Spleen (tissue), 7 donors: ENCODE measurements around the gene SYNGR2.

Experiments
- POLR2AphosphoS5 ChIP-seq, 3 donors: sonication (generic); formaldehyde crosslinking; IDR thresholded peaks; one replicate each; pipeline ENCODE4 v1.5.1; 2017; ENCODE audit warnings: antibody characterized with exemption in 3 of 3
- TF ChIP-seq, protein P1 (sequence below), 11 experiments: fragments of 200-600 bp in 7 of 11; fragments of 450-650 bp in 4 of 11; sonication (generic) in 4 of 11; IDR thresholded peaks in 8 of 11; conservative IDR thresholded peaks in 3 of 11; 1 replicate in 7 of 11; 2 replicates in 4 of 11; pipeline versions ENCODE4 v1.4.0 to v1.8.0; 2016 to 2021; ENCODE audit warnings: antibody characterized with exemption in 11 of 11, inconsistent platforms in 4 of 11, mild to moderate bottlenecking in 1 of 11
- donor health status: DM: no; HTN: no; CAD: no; lungs with moderate emphysema.
- donor health status: DM: no; HTN: no; CAD: no.
- donor health status: DM: no; HTN: no; CAD: no.

GRCh38 chr17:78179372-78179771, 11.0 kb downstream of the SYNGR2 start:
- TF ChIP-seq, protein P1, sequence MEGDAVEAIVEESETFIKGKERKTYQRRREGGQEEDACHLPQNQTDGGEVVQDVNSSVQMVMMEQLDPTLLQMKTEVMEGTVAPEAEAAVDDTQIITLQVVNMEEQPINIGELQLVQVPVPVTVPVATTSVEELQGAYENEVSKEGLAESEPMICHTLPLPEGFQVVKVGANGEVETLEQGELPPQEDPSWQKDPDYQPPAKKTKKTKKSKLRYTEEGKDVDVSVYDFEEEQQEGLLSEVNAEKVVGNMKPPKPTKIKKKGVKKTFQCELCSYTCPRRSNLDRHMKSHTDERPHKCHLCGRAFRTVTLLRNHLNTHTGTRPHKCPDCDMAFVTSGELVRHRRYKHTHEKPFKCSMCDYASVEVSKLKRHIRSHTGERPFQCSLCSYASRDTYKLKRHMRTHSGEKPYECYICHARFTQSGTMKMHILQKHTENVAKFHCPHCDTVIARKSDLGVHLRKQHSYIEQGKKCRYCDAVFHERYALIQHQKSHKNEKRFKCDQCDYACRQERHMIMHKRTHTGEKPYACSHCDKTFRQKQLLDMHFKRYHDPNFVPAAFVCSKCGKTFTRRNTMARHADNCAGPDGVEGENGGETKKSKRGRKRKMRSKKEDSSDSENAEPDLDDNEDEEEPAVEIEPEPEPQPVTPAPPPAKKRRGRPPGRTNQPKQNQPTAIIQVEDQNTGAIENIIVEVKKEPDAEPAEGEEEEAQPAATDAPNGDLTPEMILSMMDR (IDR thresholded peaks at IDR 0.05 in 8 of 11, conservative IDR thresholded peaks at IDR 0.05 in 3 of 11): no peak
- TF ChIP-seq POLR2AphosphoS5 (IDR thresholded peaks at IDR 0.05): peak; percentile 44 to 72 (median 62)
